HG03108 (cell line): ENCODE data around the gene ARHGAP31.
"Not testable (repeated sequence)": the region's sequence is repeated elsewhere in the genome, so short reads cannot be mapped to it uniquely, and the experiment has no call there.

Experiments used
- ATAC-seq: cut with Tn5 transposase; IDR thresholded peaks from one replicate; pipeline ENCODE4 v1.9.1; 2021; ENCODE audit warnings: moderate library complexity; ENCODE audit not compliant: unreplicated experiment

ARHGAP31 gene

DNA sequence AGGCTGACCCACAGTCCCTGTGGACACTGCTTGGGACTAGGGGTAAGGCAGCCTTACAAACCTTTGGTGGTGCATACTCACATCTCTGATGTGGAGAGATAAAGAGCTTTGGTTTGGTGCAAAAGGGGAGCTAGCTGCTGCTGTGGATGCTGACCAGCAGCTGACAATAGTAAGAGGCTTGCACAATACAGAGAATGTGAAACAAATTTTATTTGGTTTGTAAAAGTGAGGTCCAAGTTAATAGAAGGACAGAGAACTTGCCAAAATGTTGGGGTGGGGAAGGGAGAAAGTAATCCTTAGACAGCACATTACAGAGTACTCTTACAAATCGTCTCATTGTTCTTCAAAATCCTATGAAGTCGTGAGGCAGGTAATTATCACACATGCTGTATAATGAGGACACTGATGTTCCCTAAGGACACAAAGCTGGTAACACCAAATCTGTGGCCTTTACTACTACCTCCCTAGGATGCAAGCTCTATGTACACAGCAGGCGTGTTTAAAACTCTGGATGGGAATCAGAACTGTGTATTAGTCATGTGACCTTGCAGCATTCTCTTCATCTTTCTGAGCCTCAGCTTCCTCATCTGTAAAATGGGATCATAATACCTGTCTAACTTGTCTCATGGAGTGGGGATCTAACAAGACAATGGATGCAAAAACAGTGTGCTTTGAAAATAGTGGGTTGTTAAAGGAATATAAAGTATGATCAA, 21.6 kb downstream of the ARHGAP31 start:
- no peak for ATAC-seq

DNA sequence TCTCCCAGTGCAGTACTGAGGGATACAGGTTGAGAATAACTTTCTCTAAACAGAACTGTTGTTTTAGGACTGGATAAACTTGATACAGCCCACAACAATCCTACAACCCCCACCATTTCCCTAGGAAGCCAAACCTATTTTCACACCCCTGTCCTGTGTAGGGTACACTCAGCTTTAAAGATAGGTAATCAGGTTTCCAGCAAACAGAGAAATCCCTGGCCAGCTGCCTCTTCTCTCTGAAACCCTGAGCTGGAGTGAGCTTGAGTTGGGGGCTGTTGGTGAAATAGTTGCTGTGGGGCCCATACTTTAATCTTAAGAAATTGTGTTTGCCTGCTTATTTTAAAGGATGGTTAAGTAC, 22.1 kb downstream of the ARHGAP31 start:
- ATAC-seq = no peak

DNA sequence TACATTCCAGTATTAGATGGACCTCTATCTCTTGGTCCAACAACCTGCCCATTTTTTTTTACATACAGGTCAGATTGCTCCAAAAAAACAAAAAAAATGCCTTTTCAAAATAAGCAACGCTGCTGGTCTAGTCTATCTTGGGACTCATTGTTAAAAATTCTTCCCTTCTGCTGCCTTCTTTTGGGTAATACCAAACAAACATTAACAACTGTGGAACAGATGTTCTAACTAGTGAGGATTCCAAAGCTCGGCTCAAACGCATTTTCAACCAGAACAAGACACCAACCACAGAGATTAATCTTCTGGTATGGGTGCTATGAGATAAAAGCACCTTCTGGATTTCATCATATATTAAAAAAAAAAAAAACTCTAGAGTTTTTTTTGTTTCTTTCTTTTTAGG, 24.7 kb downstream of the ARHGAP31 start:
- no peak for ATAC-seq

DNA sequence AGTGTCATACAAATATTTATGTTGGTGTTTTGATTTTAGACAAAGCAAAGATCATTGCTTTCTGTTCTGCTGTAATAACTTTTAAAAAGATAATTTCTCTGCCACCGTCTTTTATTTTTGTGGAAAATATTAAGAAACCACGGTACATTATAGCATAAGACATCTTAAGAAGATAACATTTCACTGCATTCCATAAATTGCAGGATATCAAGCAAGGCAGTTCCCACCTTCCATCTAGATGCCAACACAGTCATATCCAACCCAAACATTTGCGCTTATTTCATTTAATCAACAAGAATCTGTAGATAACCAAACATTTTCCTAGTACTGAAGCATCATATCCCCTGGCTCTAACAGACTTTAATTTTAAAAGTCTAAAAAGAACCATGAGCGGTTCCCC, 25.1 kb downstream of the ARHGAP31 start:
- no peak for ATAC-seq

DNA sequence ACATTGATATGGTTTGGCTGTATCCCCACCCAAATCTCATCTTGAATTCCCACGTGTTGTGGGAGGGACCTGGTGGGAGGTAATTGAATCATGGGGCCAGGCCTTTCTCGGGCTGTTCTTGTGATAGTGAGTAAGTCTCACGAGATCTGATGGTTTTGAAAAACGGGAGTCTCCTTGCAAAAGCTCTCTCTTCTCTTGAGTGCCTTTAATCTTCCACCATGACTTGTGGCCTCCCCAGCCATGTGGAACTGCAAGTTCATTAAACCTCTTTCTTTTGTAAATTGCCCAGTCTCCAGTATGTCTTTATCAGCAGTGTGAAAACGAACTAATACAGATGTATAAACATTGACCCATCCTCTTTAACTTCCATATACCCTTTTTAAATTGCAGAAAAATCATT, 26.6 kb downstream of the ARHGAP31 start:
- ATAC-seq = not testable (repeated sequence)

DNA sequence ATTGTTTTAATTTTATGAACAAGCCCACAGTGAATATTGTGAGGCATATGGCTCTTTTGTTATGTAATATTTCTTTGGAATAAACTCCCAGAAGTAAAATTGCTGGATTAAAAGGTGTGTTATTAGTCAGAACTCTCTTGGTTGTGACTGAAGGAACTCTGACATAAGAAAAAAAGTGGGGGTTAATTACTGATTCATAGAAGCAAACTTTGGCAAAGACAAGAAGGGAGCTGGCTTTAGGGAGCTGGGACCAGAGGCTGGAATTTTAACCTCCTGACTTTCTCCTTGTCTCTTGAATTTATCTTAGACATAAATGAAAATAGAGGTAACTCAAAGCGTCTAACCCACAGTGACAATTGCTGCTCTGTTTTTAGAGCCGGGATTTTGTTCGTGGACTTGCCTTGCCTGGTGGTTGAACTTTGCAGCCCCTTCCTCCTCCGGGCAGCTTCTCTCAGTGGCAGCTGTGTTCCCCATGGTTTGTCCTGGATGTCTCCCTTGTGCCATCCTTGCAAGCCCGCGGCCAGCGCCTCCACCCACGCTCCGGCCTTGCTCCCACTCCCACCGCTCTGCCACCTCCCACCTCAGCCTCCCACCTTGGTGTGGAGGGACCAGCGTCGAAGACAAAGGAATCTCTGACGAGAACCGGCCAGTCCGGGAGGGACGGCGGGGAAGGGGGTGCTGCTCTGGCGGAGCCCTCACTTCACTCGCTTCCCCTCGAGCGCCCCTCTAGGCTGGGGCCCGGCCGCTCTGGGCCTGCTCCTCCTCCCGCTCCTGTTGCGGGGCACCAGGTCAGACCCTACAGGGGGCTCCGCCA, 28.0 kb downstream of the ARHGAP31 start:
- ATAC-seq = peak; percentile 18

DNA sequence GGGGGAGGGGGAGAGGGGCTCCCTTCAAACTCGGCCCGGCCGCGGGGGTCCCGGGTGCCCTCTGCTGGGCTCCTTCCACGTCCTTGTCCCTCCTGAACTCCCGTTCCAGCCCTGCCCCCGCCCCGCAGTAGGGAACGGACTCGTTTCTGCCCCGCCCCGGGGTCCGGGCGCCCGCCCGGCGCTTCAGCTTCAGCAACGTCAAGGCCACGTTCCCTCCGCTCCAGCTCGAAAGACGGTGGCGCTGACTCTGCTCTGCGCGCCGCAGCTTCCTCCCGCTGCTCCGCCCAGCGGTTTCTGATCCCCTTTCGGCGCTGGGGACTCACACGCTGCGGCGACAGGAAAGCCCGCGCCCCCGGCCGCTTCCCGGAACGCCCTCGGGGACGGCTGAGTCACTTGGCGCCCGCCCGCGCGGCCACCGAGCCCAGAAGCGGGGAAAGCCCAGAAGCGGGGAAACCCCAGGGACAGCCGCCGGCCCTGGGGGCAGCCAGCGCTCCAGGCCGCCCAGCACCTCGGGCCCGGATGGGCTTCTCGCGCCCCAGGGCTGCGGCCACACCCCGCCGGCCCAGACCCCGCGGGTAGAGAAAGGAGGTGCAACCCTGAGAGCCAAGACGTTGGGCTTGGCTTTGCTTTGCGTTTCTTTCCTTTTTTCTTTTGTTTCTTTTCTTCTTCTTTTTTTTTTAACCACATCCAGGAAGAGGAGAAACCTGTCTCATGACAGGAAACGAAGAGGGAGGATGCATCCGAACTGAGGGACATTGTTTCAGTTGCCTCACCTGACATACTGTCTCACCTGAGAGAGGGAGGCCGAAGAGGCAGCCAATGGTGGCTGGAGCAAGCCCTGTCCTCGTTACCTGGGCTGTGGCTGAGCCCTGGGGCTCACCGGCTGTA, 28.9 kb downstream of the ARHGAP31 start:
- peak; percentile 76 for ATAC-seq

DNA sequence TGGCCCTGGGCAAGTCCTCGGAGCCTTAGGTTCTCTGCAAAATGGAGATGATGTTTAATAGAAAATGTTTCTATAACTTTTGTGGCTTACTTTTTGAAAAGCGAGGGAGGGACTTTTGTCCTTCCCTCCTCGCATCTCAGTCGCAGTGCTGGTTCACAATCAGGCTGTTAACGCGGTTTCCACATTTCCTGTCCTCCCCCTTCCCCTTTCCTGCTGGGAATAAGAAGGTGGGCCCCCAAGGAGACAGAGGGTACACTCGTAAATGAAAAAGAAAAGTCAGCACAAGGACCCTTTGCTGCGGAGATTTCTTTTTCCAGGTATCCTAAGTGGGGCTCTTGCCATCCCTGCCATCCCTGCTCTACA, 29.5 kb downstream of the ARHGAP31 start:
- no peak for ATAC-seq

DNA sequence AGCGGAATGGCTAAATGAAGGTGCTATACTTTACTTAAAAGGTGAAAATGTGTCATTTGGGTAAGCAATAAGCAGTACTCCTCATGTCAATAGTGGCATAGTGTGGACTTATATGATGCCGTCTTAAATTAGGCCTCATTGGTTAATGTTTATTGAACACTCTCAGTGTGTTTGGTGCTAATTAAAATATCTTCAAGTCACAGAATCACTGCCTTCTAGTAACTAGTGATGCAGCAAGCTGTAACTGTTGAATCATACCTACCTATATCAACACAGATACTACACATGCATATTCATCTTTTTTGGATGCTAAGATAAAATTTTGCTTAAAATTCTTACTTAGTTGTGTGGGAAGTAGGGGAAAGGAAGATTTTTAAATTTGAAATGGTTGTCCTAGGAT, 30.7 kb downstream of the ARHGAP31 start:
- ATAC-seq = no peak

DNA sequence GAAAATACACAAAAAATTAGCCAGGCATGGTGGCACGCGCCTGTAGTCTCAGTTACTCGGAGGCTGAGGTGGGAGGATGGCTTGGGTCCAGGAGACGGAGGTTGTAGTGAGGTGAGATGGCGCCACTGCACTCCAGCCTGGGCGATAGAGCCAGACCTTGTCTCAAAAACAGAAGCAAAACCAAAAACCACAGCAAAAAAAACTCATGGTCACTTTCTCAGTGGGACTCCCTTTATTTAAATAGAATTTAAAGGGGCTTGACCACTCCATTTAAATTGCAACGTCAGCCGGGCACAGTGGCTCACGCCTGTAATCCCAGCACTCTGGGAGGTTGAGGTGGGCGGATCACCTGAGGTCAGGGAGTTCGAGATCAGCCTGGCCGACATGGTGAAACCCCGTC, 32.8 kb downstream of the ARHGAP31 start:
- ATAC-seq = no peak

DNA sequence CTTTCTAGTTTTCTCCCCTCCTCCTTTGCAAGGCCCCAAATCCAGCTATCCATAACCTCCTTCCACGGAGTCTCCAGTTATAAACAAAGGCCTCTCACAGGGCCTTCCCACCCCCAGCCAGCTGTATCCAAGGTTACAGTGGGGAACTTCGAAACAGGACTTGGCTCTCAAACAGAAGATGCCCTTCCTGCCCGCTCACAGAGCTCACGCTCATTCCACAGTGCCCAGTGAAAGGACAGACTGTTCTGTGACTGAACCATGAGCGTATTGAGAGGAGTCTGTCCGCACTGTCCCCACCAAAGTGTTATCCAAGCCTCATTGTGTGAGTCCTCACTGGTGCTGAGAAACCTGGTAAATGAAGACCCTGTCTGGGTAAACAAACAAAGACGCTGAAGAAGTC, 35.4 kb downstream of the ARHGAP31 start:
- no peak for ATAC-seq

DNA sequence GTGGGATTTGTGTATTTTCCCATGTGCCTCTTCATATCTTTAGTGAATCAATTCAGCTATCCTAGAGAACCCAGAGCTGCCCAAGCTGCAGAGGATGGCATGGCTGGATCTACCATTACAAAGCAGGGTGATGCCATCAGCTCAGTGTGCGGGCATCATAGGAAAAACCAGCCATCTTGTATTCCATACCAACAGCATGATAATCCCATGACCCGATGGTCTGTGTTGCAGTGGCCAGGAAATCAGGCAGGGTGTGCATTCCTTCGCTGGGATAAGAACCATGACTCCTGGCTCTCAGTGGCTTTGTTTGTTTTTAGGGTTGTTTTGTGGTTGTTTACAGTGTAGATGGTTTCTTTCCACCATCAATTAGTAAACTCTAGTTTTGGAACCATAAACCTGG, 36.0 kb downstream of the ARHGAP31 start:
- no peak for ATAC-seq

DNA sequence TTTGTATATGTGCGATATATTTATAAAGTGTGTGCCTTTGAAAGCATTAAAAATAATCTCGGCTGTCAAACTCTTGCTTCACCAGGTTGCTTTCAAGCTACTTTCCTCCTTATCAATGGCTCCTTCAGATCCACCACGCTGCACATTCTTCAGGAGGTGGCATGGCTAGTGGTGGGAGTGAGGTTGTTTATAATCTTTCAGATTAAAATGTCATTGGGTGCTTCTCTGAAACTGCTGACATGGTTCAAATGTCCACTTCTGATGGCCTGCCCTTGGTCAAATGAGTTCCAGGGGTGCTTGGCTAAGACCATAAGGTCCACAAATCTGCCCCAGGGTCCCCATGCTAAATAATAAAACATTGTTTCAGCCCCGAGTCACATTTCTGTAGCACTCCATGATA, 36.7 kb downstream of the ARHGAP31 start:
- no peak for ATAC-seq

DNA sequence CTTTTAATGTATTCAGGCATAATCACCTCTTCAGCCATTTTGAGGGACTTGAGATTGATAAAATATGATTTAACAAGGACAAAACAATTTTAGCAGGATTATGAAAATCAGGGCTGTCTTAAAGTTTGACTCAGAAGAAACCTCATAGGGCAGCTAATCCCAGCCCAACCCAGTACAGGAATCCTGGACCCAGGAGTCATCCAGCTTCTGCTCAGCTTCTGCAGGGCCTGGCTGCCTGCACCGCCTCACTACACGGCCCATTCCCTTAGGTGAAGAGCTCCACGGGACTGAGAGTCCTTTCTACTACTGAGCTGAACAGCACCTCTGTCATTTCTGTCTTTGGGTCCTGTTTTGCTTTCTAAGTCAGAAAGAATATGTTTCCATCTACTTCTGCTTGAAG, 37.5 kb downstream of the ARHGAP31 start:
- ATAC-seq = no peak

DNA sequence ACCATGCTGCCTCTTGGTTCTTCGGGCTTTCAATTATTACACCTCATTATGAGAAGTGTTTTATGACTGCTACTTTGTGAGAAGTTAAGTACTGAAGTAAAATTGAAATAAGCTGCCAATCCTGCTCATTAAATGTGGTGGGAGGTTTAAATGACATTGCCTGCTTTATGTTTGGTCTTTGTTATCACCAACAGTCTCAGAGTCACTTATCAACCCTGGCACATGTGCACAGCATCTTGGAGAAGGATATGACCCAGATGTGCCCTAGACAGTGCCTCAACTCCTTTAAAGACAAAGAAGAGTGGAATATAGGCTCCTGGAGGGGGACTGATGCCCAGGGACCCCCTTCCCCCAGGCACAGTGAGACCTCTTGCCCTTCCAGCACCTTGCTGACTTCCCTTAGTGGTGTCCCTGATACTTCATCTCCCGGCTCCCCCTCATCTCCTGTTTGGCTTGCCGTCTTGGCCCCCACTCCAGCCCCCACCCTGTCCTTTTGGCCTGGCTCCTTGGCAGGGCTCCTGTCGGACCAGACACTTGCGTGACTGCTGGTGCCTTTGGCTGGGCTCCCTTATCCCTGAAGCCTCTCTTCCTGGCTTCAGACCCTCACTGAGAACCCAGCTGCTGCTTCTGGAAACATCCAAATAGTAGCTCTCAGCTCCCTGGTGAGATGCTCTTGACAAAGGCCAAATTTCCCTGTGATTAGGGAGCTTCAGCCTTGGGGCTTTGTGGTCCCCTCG, 39.8 kb downstream of the ARHGAP31 start:
- ATAC-seq = no peak

DNA sequence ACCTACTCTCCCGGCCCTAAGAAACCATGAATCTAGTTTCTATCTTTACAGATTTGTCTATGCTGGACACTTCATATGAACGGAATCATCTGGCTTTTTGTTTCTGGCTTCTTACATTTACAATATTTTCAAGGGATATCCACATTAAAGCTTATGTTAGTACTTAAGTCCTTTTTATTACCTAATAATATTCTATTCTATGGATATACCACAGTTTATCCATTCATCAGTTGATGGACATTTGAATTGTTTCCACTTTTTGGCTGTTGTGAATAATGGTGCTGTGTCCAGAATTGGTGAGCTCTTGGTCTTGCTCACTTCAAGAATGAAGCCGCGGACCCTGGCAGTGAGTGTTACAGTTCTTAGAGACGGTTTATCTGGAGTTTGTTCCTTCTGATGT, 42.6 kb downstream of the ARHGAP31 start:
- no peak for ATAC-seq

DNA sequence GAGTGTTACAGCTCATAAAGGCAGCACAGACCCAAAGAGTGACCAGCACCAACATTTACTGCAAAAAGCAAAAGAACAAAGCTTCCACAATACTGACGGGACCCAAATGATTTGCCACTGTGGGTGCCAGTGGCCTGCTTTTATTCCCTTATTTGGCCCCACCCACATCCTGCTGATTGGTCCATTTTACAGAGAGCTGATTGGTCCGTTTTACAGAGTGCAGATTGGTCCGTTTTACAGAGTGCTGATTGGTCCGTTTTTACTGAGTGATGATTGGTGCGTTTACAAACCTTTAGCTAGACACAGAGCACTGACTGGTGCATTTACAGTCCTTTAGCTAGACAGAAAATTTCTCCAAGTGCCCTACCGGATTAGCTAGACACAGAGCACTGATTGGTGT, 43.2 kb downstream of the ARHGAP31 start:
- not testable (repeated sequence) for ATAC-seq

DNA sequence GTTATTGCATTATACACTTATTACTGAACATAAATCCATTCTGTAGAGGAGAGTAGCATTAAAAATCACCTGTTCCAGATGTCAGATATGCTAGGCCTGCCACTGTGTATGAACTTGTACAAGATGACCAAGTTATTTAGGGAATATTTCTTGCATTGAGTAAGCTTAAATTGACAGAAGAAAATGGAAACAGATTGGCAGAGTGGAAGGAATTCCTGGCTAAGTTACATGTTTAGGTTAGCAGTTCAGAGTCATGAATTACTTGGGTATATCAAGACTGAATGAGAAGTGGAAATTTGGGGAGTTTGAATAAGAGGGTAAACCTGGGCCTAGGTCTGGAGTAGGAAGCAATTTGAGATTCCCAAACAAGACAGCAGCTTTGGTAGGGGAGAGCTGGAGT, 44.6 kb downstream of the ARHGAP31 start:
- no peak for ATAC-seq

DNA sequence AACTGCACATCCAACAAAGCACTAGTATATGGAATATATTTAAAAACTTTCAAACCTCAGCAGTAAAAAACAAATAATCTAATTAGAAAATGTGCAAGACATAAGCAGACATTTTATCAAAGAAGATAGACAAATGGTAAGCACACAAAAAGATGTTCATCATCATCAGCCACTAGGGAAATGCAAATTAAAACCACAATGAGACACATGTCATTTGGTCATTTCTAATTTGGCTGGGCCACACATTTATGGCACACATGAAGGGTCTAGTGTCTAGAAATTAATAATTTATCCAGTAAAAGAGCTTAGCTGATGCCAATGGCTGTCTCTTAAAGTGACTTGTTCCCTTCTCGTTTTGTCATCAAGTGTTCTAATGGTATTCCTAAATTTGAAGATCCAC, 45.8 kb downstream of the ARHGAP31 start:
- ATAC-seq = no peak

DNA sequence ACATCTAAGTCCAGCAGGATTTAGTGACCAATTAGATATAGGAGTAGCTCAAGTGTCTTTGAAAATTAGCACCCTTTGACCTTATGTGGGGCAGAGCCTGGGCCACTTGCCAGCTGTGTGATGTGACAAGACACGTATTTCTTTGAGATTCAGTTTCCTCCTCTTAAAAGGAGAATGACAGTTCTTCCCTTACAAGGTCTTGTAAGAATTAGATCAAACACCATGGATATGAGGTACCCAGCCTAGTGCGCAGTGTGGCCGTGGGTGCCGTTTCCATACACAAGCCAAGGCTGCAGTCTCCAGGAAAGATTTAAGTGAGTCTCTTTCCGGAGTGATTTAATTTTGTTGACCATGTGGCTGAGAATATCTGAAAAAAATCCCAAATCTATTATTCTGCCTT, 46.3 kb downstream of the ARHGAP31 start:
- no peak for ATAC-seq

DNA sequence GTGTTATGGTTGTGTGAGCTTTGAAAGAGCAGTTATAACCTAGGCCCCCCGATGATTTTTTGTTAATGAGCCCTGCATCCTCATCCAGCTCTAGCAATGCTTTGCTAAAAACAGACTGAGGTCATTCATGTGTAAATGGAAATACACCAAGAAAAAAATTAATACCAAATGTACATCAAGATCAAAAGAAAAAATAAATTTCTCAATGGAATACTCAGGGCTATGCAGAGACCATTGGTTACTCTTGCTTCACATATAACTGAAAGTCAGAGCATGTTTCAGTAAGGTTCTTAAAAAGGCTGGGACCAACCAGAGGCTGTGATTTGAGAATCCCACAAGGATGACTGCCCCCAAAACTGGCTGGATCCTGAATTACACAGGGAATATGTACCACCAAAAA, 48.0 kb downstream of the ARHGAP31 start:
- no peak for ATAC-seq
